Measurements from ENCODE around the gene PRKCE. TPM values are rescaled to one million over a fixed set of nuclear protein-coding genes. Genes with fewer than 3 reads are reported as not detected.

PRKCE gene
- total and polyA plus RNA-seq, 4 donors, result 2.5 to 38.6 (median 5.8) TPM

GRCh38 chr2:45773909-45774308, 122.4 kb downstream of the PRKCE start:
- H3K9ac ChIP-seq (ENCODE audit: low read depth in 1 of 2, low read length in 2 of 2), result no peak overlapping the region
- 92% methylated on average over 9 of the region's 9 CpGs for WGBS
- no peak for DNase-seq (ENCODE audit: low spot score)
- H3K4me3 ChIP-seq (ENCODE audit: low read depth in 1 of 3, low read length in 3 of 3), result no peak overlapping the region
- peaks cover 0 to 2% (median 1%) of the 10 kb centered on the region in 4 donors for H3K4me1 ChIP-seq (ENCODE audit: control insufficient read depth in 4 of 4, insufficient read depth in 4 of 4, low read length in 3 of 4)
- no peaks in the 10 kb centered on the region for H3K9me3 ChIP-seq (ENCODE audit: control insufficient read depth in 4 of 4, low read length in 3 of 4)
- H3K36me3 ChIP-seq (ENCODE audit: control insufficient read depth in 4 of 4, insufficient read depth in 3 of 4, low read depth in 1 of 4, low read length in 3 of 4), result no peaks in the 10 kb centered on the region
- no peak overlapping the region for H3K27ac ChIP-seq (ENCODE audit: low read depth in 1 of 2, low read length in 2 of 2)
- H3K27me3 ChIP-seq (ENCODE audit: control insufficient read depth in 4 of 4, insufficient read depth in 4 of 4, low read length in 3 of 4), result no peaks in the 10 kb centered on the region
- TF ChIP-seq ZBTB33 (IDR thresholded peaks at IDR 0.05), result no peak
- no peak for TF ChIP-seq MAX (IDR thresholded peaks at IDR 0.05)
- no peak for TF ChIP-seq RAD21 (IDR thresholded peaks at IDR 0.05)
- no peak for TF ChIP-seq YY1 (IDR thresholded peaks at IDR 0.05)
- TF ChIP-seq HNF4G (IDR thresholded peaks at IDR 0.05), result no peak
- no peak for TF ChIP-seq EGR1 (IDR thresholded peaks at IDR 0.05; ENCODE audit: low read depth in 2 of 2)
- TF ChIP-seq FOXA2 (IDR thresholded peaks at IDR 0.05), result no peak
- no peak for TF ChIP-seq HNF4A (conservative IDR thresholded peaks at IDR 0.05)
- TF ChIP-seq ATF3 (IDR thresholded peaks at IDR 0.05), result no peak
- TF ChIP-seq TAF1 (conservative IDR thresholded peaks at IDR 0.05), result no peak
- no peak for TF ChIP-seq CTCF (IDR thresholded peaks at IDR 0.05; ENCODE audit: low read depth, low read length, missing input control)
- no peak for TF ChIP-seq JUND (IDR thresholded peaks at IDR 0.05)
- TF ChIP-seq SP1 (IDR thresholded peaks at IDR 0.05), result no peak
- TF ChIP-seq REST (IDR thresholded peaks at IDR 0.05), result no peak
- no peak for TF ChIP-seq GABPA (IDR thresholded peaks at IDR 0.05 in 1 of 2, conservative IDR thresholded peaks at IDR 0.05 in 1 of 2)
- TF ChIP-seq FOXA1 (IDR thresholded peaks at IDR 0.05), result no peak
- TF ChIP-seq NR2F2 (IDR thresholded peaks at IDR 0.05), result no peak

Measured in liver (tissue), 9 donors.